ENCODE measurements around the gene ENOSF1. TPM values are rescaled to one million over a fixed set of nuclear protein-coding genes. Genes with fewer than 3 reads are reported as not detected.
A peak's percentile ranks its signal among the peaks of the same experiment; 100 is the strongest.

ENOSF1 gene
- total RNA-seq, 1 donor from 2014 or later, result 178 TPM

DNA sequence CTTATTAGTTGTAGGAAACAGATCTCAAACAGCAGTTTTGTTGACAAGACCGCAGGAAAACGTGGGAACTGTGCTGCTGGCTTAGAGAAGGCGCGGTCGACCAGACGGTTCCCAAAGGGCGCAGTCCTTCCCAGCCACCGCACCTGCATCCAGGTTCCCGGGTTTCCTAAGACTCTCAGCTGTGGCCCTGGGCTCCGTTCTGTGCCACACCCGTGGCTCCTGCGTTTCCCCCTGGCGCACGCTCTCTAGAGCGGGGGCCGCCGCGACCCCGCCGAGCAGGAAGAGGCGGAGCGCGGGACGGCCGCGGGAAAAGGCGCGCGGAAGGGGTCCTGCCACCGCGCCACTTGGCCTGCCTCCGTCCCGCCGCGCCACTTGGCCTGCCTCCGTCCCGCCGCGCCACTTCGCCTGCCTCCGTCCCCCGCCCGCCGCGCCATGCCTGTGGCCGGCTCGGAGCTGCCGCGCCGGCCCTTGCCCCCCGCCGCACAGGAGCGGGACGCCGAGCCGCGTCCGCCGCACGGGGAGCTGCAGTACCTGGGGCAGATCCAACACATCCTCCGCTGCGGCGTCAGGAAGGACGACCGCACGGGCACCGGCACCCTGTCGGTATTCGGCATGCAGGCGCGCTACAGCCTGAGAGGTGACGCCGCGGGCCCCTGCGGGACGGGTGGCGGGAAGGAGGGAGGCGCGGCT, 55.0 kb downstream of the ENOSF1 start, which contains the start of gene TYMS:
TSS of gene TYMS (plus strand) at position 343 of the 690 bp plus-strand sequence. CDS start at position 433, 90 bp downstream.
- Histone ChIP-seq H3K4me1 (peaks cover 0 to 5% of the 10 kb centered on the region in 2 donors), H3K9me3 (no peaks in the 10 kb centered on the region), H3K36me3 (no peaks in the 10 kb centered on the region), H3K4me3 (peak within 1 kb of the TSS; percentile 74 to 89), H3K27me3 (no peaks in the 10 kb centered on the region), H3K27ac (peak within 1 kb of the TSS in 1 of 2 donors; percentile 65)
- TF ChIP-seq, protein P1, sequence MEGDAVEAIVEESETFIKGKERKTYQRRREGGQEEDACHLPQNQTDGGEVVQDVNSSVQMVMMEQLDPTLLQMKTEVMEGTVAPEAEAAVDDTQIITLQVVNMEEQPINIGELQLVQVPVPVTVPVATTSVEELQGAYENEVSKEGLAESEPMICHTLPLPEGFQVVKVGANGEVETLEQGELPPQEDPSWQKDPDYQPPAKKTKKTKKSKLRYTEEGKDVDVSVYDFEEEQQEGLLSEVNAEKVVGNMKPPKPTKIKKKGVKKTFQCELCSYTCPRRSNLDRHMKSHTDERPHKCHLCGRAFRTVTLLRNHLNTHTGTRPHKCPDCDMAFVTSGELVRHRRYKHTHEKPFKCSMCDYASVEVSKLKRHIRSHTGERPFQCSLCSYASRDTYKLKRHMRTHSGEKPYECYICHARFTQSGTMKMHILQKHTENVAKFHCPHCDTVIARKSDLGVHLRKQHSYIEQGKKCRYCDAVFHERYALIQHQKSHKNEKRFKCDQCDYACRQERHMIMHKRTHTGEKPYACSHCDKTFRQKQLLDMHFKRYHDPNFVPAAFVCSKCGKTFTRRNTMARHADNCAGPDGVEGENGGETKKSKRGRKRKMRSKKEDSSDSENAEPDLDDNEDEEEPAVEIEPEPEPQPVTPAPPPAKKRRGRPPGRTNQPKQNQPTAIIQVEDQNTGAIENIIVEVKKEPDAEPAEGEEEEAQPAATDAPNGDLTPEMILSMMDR (IDR thresholded peaks at IDR 0.05), result no peak
- DNase-seq (ENCODE audit: low spot score in 2 of 2), result no peak
- intact Hi-C loops (cut with DNase I), result no loop called here

DNA sequence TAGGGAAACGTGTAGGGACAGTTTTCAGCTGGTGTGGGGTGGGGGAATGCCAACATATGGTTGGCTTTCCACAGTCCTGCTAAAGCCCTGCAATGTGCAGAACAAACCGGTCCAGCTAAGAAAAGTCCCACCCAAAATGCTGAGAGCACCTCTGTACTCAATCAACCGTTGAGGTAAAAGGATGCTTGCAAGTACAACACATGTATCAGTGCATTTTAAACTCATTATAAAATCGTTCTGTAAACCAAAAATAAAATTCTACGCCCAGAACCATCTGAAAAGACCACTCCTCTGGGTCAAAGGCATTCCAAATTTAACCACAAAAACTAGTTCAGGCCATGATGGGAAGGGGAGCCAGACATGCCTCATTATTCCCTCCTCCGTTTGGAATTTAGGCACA, 57.0 kb downstream of the ENOSF1 start:
- Histone ChIP-seq H3K9me3 (no peaks in the 10 kb centered on the region), H3K27ac (no peak overlapping the region), H3K27me3 (no peaks in the 10 kb centered on the region), H3K36me3 (no peaks in the 10 kb centered on the region), H3K4me1 (peaks cover 0 to 5% of the 10 kb centered on the region in 2 donors), H3K4me3 (no peak overlapping the region)
- TF ChIP-seq, protein P1 (IDR thresholded peaks at IDR 0.05), result no peak
- DNase-seq (ENCODE audit: low spot score in 2 of 2), result no peak
- intact Hi-C loops (cut with DNase I), result no loop called here

DNA sequence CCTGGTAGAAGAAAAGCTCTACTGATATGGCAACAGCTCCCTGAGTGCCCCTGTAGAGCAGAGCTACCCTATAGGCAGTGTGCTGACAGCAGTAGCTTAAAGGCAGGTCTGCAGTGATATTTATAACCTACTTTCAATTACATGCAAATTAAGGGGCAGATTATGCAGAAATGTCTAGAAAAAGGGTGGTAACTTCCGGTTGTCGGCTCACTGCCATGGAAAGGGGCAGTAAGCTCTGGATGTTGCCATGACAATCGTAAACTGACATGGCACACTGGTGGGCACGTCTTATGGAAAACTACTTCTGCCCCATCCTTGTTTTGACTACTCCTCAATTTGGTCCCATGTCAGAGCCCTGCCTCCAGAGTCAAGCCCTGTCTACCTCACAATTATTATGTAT, 57.8 kb downstream of the ENOSF1 start:
- no peaks in the 10 kb centered on the region for H3K27me3 ChIP-seq
- H3K4me1 ChIP-seq, result peaks cover 0 to 5% of the 10 kb centered on the region in 2 donors
- H3K36me3 ChIP-seq, result no peaks in the 10 kb centered on the region
- no peak for DNase-seq (ENCODE audit: low spot score in 2 of 2)
- no peaks in the 10 kb centered on the region for H3K9me3 ChIP-seq
- H3K4me3 ChIP-seq, result no peak overlapping the region
- intact Hi-C loops (cut with DNase I), result no loop called here
- H3K27ac ChIP-seq, result no peak overlapping the region
- TF ChIP-seq, protein P1 (IDR thresholded peaks at IDR 0.05), result no peak

DNA sequence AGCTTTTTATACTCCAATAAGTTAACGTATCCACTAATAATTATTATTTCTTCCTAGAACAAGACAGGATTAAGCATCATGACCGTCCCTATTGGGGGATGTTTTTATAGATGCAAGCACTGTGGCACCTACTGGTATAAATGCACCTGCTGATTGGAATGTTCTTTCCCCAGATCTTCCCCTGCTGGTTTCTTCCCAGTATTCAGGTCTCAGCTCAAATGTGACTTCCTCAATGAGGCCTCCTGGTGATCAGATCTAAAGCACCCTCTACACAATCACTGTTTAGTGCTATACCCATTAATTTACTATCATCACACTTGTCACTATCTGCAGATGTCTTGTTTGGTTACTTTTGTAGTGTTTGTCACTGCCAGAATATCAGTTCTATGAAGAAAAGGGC, 58.9 kb downstream of the ENOSF1 start:
- intact Hi-C loops (cut with DNase I), result no loop called here
- no peaks in the 10 kb centered on the region for H3K9me3 ChIP-seq

DNA sequence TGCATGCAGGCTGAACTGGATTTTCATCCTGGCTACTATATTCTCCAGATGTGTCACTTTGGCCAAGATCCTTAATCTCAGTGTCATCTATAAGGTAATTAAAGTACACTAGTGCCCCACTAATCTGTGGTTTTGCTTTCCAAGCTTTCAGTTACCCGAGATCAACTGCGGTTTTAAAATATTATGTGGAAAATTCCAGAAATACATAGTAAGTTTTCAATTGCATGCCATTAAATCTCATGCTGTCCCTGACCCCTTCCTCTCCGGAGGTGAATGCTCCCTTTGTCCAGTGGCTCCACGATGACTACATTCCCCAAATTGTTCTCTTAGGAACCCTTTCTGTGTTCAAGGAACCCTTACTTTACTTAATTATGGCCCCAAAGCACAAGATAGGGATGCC, 60.3 kb downstream of the ENOSF1 start:
- TF ChIP-seq, protein P1 (IDR thresholded peaks at IDR 0.05), result no peak
- Histone ChIP-seq H3K27ac (no peak overlapping the region), H3K9me3 (no peaks in the 10 kb centered on the region), H3K4me1 (no peaks in the 10 kb centered on the region), H3K27me3 (no peaks in the 10 kb centered on the region), H3K4me3 (no peak overlapping the region), H3K36me3 (no peaks in the 10 kb centered on the region)
- intact Hi-C loops (cut with DNase I), result no loop called here
- no peak for DNase-seq (ENCODE audit: low spot score in 2 of 2)

More for the DNA sequence above, 58.9 kb downstream of the ENOSF1 start:
- Histone ChIP-seq H3K4me1 (peaks cover 0 to 2% of the 10 kb centered on the region in 2 donors), H3K27me3 (no peaks in the 10 kb centered on the region), H3K4me3 (no peak overlapping the region), H3K36me3 (no peaks in the 10 kb centered on the region), H3K27ac (no peak overlapping the region)
- DNase-seq (ENCODE audit: low spot score in 2 of 2), result no peak
- TF ChIP-seq, protein P1 (IDR thresholded peaks at IDR 0.05), result no peak
